Astrocyte (in vitro differentiated cells and primary cell): Measurements from ENCODE around the gene FHAD1.

Experiments used
- CTCF ChIP-seq: IDR thresholded peaks from 2 replicates; pipeline ENCODE4 v1.5.1; 2011; ENCODE audit warnings: low read depth, mild to moderate bottlenecking, inconsistent platforms, low read length, moderate library complexity; ENCODE audit not compliant: insufficient read depth
- EZH2 ChIP-seq: IDR thresholded peaks from 2 replicates; pipeline ENCODE4 v1.6.1; 2012; ENCODE audit warnings: mild to moderate bottlenecking, low read length, inconsistent platforms; ENCODE audit not compliant: insufficient read depth

GRCh38 chr1:15222653-15223303 is 24.2 kb upstream of the FHAD1 start:
- TF ChIP-seq CTCF, result no peak
- TF ChIP-seq EZH2, result no peak
